CD4-positive, alpha-beta T cell (primary cell): Measurements from ENCODE around the gene RAB6A. TPM values are rescaled to one million over a fixed set of nuclear protein-coding genes. Genes with fewer than 3 reads are reported as not detected.
A peak's percentile ranks its signal among the peaks of the same experiment; 100 is the strongest.

ENCODE experiments used
- ATAC-seq: fragments of 200-7000 bp; cut with Tn5 transposase; one replicate; pipeline ENCODE4 v1.10.0; 2022; ENCODE audit warnings: mild to moderate bottlenecking; ENCODE audit not compliant: poor library complexity
- CTCF ChIA-PET: fragments of 350-600 bp; sonication (Branson Sonifier 250); formaldehyde crosslinking; loops from one replicate; lab custom pipeline; 2021; ENCODE audit warnings: antibody characterized with exemption, inconsistent platforms; lab: Charles Lee
- POLR2A ChIA-PET: fragments of 350-600 bp; sonication (Branson Sonifier 250); formaldehyde crosslinking; loops from one replicate; lab custom pipeline; 2021; ENCODE audit warnings: antibody characterized with exemption, inconsistent platforms; lab: Charles Lee
- DNase-seq, 14 experiments: peaks; one replicate each; pipeline ENCODE4 v3.0.0-alpha.2; 2013 to 2020; ENCODE audit warnings: mixed read lengths in 2 of 14
- H3K27ac ChIP-seq, 2 donors: one replicate each; pipeline versions ENCODE4 v1.5.1 to v1.7.0; 2013; ENCODE audit warnings: low read length in 2 of 2, low read depth in 1 of 2, mild to moderate bottlenecking in 1 of 2
- H3K27me3 ChIP-seq, 2 experiments: 1 replicate in 1 of 2; 2 replicates in 1 of 2; pipeline versions ENCODE4 v1.6.1 to v1.7.0; 2013; ENCODE audit warnings: low read length in 2 of 2, control low read depth in 1 of 2, mild to moderate bottlenecking in 1 of 2, moderate library complexity in 1 of 2; ENCODE audit not compliant: insufficient read depth in 2 of 2, control insufficient read depth in 1 of 2
- H3K36me3 ChIP-seq: one replicate; pipeline ENCODE4 v1.6.1; 2013; ENCODE audit warnings: low read length, control low read depth; ENCODE audit not compliant: insufficient read depth
- H3K4me1 ChIP-seq: one replicate; pipeline ENCODE4 v1.6.1; 2013; ENCODE audit warnings: low read length, control low read depth; ENCODE audit not compliant: insufficient read depth
- H3K4me3 ChIP-seq: one replicate; pipeline ENCODE4 v1.5.1; 2013; ENCODE audit warnings: mild to moderate bottlenecking, low read length, moderate library complexity
- H3K9me3 ChIP-seq, 2 experiments: 1 replicate in 1 of 2; 2 replicates in 1 of 2; pipeline versions ENCODE4 v1.6.1 to v1.7.0; 2013; ENCODE audit warnings: low read length in 2 of 2, mild to moderate bottlenecking in 2 of 2, control low read depth in 1 of 2, moderate library complexity in 1 of 2; ENCODE audit not compliant: control insufficient read depth in 1 of 2, insufficient read depth in 1 of 2
- H3K27ac Mint-ChIP-seq: one replicate; pipeline ENCODE4 v1.8.0; 2020; ENCODE audit warnings: mixed read lengths
- H3K27me3 Mint-ChIP-seq: one replicate; pipeline ENCODE4 v1.8.0; 2021; ENCODE audit warnings: mixed read lengths
- H3K36me3 Mint-ChIP-seq: one replicate; pipeline ENCODE4 v1.8.0; 2021; ENCODE audit warnings: low read depth, mixed read lengths
- H3K4me1 Mint-ChIP-seq: one replicate; pipeline ENCODE4 v1.8.0; 2021; ENCODE audit warnings: low read depth, mixed read lengths
- H3K4me3 Mint-ChIP-seq: one replicate; pipeline ENCODE4 v1.8.0; 2020; ENCODE audit warnings: mild to moderate bottlenecking, mixed read lengths
- H3K9me3 Mint-ChIP-seq: one replicate; pipeline ENCODE4 v1.8.0; 2020; ENCODE audit warnings: mixed read lengths
- intact Hi-C, 2 experiments: fragments of 100-400 bp; cut with DNase I in 1 of 2; cut with micrococcal nuclease in 1 of 2; formaldehyde crosslinking; loops; one replicate each; pipeline versions ENCODE4 v1.15.1 to v1.9.0; 2023 to 2025; cut with DNase I, micrococcal nuclease
- total RNA-seq, 174 experiments: library from RNA in 2 of 174; stranded (reverse) in 2 of 174; gene quantifications; one replicate each; pipeline ENCODE4 v1.2.3 and lab custom pipeline; 2021 to 2026
- TF ChIP-seq, protein P1 (sequence below): fragments of 200-600 bp; IDR thresholded peaks from one replicate; pipeline ENCODE4 v1.8.0; 2022; ENCODE audit warnings: antibody characterized with exemption, mild to moderate bottlenecking

RAB6A gene
- total RNA-seq, 2 experiments from 2014 or later, result 42.6 to 49.3 TPM

DNA sequence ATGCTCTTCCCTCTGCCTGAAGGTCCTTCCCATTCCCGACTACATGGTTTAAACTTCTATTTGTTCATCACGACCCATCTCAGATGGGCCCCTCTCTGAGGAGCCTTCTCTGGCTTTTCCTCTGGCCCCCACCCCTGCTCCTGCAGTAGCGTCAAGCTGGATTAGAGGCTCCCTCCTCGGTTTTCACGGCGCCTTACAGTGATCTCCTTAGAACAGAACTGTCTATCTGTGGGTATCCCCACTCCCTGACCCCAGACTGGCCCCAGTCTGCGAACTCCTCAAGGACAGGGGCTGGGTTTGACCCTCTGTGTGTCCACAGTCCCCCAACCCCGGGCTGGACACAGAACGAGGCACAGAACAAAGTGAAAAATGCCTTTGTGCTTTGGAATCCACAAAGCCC is 111.7 kb downstream of the RAB6A start:
- H3K9me3 ChIP-seq, result no peaks in the 10 kb centered on the region
- H3K36me3 ChIP-seq, result peaks cover 12% of the 10 kb centered on the region
- H3K4me1 Mint-ChIP-seq, result peaks cover 28% of the 10 kb centered on the region
- POLR2A ChIA-PET, result interaction anchor here (0.8 kb wide), 1 partner anchor 23 kb away, joined by 3 read pairs; no protein-coding TSS in a partner anchor
- no peaks in the 10 kb centered on the region for H3K27me3 ChIP-seq
- peak overlapping the region; percentile 45 for H3K4me3 Mint-ChIP-seq
- H3K36me3 Mint-ChIP-seq, result peaks cover 46% of the 10 kb centered on the region
- H3K9me3 Mint-ChIP-seq, result no peaks in the 10 kb centered on the region
- TF ChIP-seq, protein P1, sequence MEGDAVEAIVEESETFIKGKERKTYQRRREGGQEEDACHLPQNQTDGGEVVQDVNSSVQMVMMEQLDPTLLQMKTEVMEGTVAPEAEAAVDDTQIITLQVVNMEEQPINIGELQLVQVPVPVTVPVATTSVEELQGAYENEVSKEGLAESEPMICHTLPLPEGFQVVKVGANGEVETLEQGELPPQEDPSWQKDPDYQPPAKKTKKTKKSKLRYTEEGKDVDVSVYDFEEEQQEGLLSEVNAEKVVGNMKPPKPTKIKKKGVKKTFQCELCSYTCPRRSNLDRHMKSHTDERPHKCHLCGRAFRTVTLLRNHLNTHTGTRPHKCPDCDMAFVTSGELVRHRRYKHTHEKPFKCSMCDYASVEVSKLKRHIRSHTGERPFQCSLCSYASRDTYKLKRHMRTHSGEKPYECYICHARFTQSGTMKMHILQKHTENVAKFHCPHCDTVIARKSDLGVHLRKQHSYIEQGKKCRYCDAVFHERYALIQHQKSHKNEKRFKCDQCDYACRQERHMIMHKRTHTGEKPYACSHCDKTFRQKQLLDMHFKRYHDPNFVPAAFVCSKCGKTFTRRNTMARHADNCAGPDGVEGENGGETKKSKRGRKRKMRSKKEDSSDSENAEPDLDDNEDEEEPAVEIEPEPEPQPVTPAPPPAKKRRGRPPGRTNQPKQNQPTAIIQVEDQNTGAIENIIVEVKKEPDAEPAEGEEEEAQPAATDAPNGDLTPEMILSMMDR, result no peak
- no peak overlapping the region for H3K4me3 ChIP-seq
- H3K27ac Mint-ChIP-seq, result peak overlapping the region; percentile 36
- CTCF ChIA-PET, result interaction anchor here (2.7 to 3.0 kb wide), 2 partner anchors 11 to 23 kb away, joined by 12 to 15 read pairs; no protein-coding TSS in a partner anchor
- DNase-seq (no peak), ATAC-seq (no peak)
- intact Hi-C loops, result loop anchor here in 1 of 2 experiments (5.0 to 10.0 kb wide), 3 partner anchors 228 to 1424 kb away; partner anchors contain the start of genes COA4, INPPL1, PAAF1 and POLD3
- no peaks in the 10 kb centered on the region for H3K27me3 Mint-ChIP-seq
- peaks cover 25% of the 10 kb centered on the region for H3K4me1 ChIP-seq
- H3K27ac ChIP-seq, result no peak overlapping the region

DNA sequence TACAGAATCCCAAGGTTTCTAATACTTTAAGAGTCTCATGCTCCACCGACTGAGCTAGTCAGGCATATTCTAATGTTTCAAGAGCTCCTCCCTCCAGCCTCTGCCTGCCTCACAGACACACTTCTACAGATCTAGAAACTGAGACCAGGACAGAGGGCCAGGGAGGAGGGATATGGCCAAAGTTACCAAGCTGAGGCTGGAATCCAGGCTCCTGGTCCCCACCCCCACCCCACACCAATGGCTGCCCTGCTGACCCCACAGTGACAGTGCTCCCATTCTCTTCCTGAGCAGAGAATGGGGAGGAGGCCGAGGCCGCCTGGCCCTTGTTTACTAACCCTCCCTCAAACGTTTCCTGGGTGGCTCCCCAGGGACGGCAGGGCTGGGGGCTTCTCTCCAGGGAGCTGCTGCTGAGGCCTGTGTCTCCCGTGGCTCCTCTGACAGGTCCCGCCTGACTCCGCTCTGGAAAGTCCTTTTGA is 112.3 kb downstream of the RAB6A start:
- ATAC-seq (no peak), DNase-seq (no peak)
- Histone ChIP-seq H3K9me3 (no peaks in the 10 kb centered on the region), H3K4me3 (no peak overlapping the region), H3K4me1 (peaks cover 25% of the 10 kb centered on the region), H3K27me3 (no peaks in the 10 kb centered on the region), H3K36me3 (peaks cover 12% of the 10 kb centered on the region), H3K27ac (no peak overlapping the region)
- peaks cover 28% of the 10 kb centered on the region for H3K4me1 Mint-ChIP-seq
- peak overlapping the region; percentile 91 for H3K27ac Mint-ChIP-seq
- intact Hi-C loops, result loop anchor here in 1 of 2 experiments (5.0 to 10.0 kb wide), 3 partner anchors 229 to 1424 kb away; partner anchors contain the start of genes COA4, INPPL1, PAAF1 and POLD3
- no peaks in the 10 kb centered on the region for H3K9me3 Mint-ChIP-seq
- TF ChIP-seq, protein P1, result no peak
- CTCF ChIA-PET, result interaction anchor here (2.7 to 3.0 kb wide), 2 partner anchors 12 to 23 kb away, joined by 12 to 15 read pairs; no protein-coding TSS in a partner anchor
- H3K36me3 Mint-ChIP-seq, result peaks cover 40% of the 10 kb centered on the region
- H3K4me3 Mint-ChIP-seq, result peak overlapping the region; percentile 90
- H3K27me3 Mint-ChIP-seq, result no peaks in the 10 kb centered on the region
- POLR2A ChIA-PET, result interaction anchor here (0.6 to 2.3 kb wide), 7 partner anchors 11 to 50 kb away, joined by 3 to 18 read pairs (median 5); partner anchors contain the start of gene FAM168A

DNA sequence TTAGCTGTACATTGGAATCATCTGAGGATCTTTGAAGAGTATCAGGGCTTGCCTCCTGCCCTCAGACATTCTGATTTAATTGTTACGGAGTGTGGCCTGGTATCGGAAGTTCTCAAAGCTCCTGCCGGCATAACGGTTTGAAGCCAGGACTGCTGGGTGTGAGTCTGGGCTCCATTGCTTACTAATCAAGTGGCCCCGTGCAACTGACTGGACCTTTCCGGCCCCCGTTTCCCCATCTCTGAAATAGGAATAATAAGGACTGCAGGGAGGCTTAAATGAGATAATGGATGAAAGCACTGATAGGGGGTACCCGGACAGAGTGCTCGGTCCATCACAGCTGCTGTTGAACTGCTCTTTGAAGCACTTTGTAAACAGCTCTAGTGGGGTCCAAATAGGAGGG is 112.8 kb downstream of the RAB6A start:
- H3K4me3 Mint-ChIP-seq, result peak overlapping the region; percentile 90
- H3K27ac ChIP-seq, result peak overlapping the region in 1 of 2 donors; percentile 34
- peak overlapping the region; percentile 91 for H3K27ac Mint-ChIP-seq
- ChIA-PET CTCF (interaction anchor here (1.1 to 3.0 kb wide), 3 partner anchors 12 to 49 kb away, joined by 4 to 15 read pairs (median 12); no protein-coding TSS in a partner anchor), POLR2A (interaction anchor here (0.6 to 2.3 kb wide), 9 partner anchors 11 to 113 kb away, joined by 3 to 18 read pairs (median 3); partner anchors contain the start of gene FAM168A)
- TF ChIP-seq, protein P1, result no peak
- peaks cover 35% of the 10 kb centered on the region for H3K36me3 Mint-ChIP-seq
- peak overlapping the region; percentile 55 for H3K4me3 ChIP-seq
- peaks cover 28% of the 10 kb centered on the region for H3K4me1 Mint-ChIP-seq
- intact Hi-C loops, result loop anchor here in 1 of 2 experiments (5.0 to 10.0 kb wide), 3 partner anchors 229 to 1423 kb away; partner anchors contain the start of genes COA4, INPPL1, PAAF1 and POLD3
- H3K9me3 ChIP-seq, result no peaks in the 10 kb centered on the region
- ATAC-seq (no peak), DNase-seq (no peak)
- no peaks in the 10 kb centered on the region for H3K27me3 Mint-ChIP-seq
- H3K27me3 ChIP-seq, result no peaks in the 10 kb centered on the region
- H3K36me3 ChIP-seq, result peaks cover 12% of the 10 kb centered on the region
- no peaks in the 10 kb centered on the region for H3K9me3 Mint-ChIP-seq
- H3K4me1 ChIP-seq, result peaks cover 25% of the 10 kb centered on the region
